H1 (cell line): ENCODE measurements around the gene RERE. TPM values are rescaled to one million over a fixed set of nuclear protein-coding genes. Genes with fewer than 3 reads are reported as not detected.

Experiments used
- CTCF ChIA-PET: fragments of 300-600 bp; sonication (Branson Sonifier 250); formaldehyde crosslinking; loops from one replicate; lab custom pipeline; 2021; ENCODE audit not compliant: partially characterized antibody; lab: Charles Lee
- POLR2A ChIA-PET: fragments of 300-600 bp; sonication (Branson Sonifier 250); formaldehyde crosslinking; loops from one replicate; lab custom pipeline; 2021; ENCODE audit warnings: inconsistent platforms; ENCODE audit not compliant: partially characterized antibody; lab: Charles Lee
- DNase-seq, 2 experiments: peaks; one replicate each; pipeline versions ENCODE4 v3.0.0 to v3.0.0-alpha.2; 2010 to 2022; ENCODE audit warnings: low spot score in 2 of 2, low read depth in 1 of 2, mixed read lengths in 1 of 2
- FAIRE-seq: peaks from 2 replicates; lab custom pipeline; 2011; peaks lifted over from hg19 to GRCh38; lab: Jason Lieb, UNC
- H2AFZ ChIP-seq: 2 replicates; pipeline ENCODE4 v1.8.1; 2012; ENCODE audit warnings: low read length, inconsistent platforms
- H2AK5ac ChIP-seq: 2 replicates; pipeline ENCODE4 v1.6.1; 2013; ENCODE audit warnings: low read depth, low read length
- H2BK120ac ChIP-seq: replicated peaks from 2 replicates; pipeline ENCODE3; 2013; ENCODE audit warnings: low read depth, low read length, inconsistent platforms
- H2BK12ac ChIP-seq: 2 replicates; pipeline ENCODE4 v1.6.1; 2013; ENCODE audit warnings: low read depth, low read length
- H2BK15ac ChIP-seq: 2 replicates; pipeline ENCODE4 v1.6.1; 2013; ENCODE audit warnings: low read length
- H2BK20ac ChIP-seq: 2 replicates; pipeline ENCODE4 v1.6.1; 2013; ENCODE audit warnings: low read length
- H2BK5ac ChIP-seq: 2 replicates; pipeline ENCODE4 v1.6.1; 2013; ENCODE audit warnings: low read depth, low read length
- H3K14ac ChIP-seq: 2 replicates; pipeline ENCODE4 v1.6.1; 2013; ENCODE audit warnings: inconsistent platforms; ENCODE audit not compliant: insufficient read length
- H3K18ac ChIP-seq: 2 replicates; pipeline ENCODE4 v1.6.1; 2013; ENCODE audit warnings: low read length; ENCODE audit errors: extremely low read depth
- H3K23ac ChIP-seq: 2 replicates; pipeline ENCODE4 v1.6.1; 2013; ENCODE audit warnings: inconsistent platforms; ENCODE audit not compliant: insufficient read length
- H3K23me2 ChIP-seq: 2 replicates; pipeline ENCODE4 v1.6.1; 2013; ENCODE audit warnings: low read depth, low read length
- H3K27ac ChIP-seq: 2 replicates; pipeline ENCODE4 v1.6.1; 2011; ENCODE audit warnings: low read depth, low read length, inconsistent platforms
- H3K27me3 ChIP-seq, 4 experiments: replicated peaks in 1 of 4; 1 replicate in 1 of 4; 2 replicates in 3 of 4; pipeline versions ENCODE4 v1.6.1 to v1.8.1; 2011 to 2013; ENCODE audit warnings: low read length in 3 of 4, mild to moderate bottlenecking in 3 of 4, inconsistent platforms in 2 of 4, mixed read lengths in 2 of 4, moderate library complexity in 1 of 4; ENCODE audit not compliant: control insufficient read depth in 3 of 4, insufficient read depth in 3 of 4; ENCODE audit errors: extremely low read depth in 1 of 4
- H3K36me3 ChIP-seq, 4 experiments: 2 replicates each; pipeline versions ENCODE4 v1.6.1 to v1.8.1; 2011 to 2013; ENCODE audit warnings: mild to moderate bottlenecking in 4 of 4, low read length in 3 of 4, moderate library complexity in 2 of 4, control low read depth in 1 of 4, inconsistent platforms in 1 of 4; ENCODE audit not compliant: insufficient read depth in 4 of 4, control insufficient read depth in 2 of 4
- H3K4ac ChIP-seq: replicated peaks from 2 replicates; pipeline ENCODE3; 2013; ENCODE audit warnings: low read length, low read depth, mixed read lengths, inconsistent platforms; ENCODE audit not compliant: insufficient read length
- H3K4me1 ChIP-seq, 4 experiments: replicated peaks in 1 of 4; 1 replicate in 1 of 4; 2 replicates in 3 of 4; pipeline versions ENCODE4 v1.6.1 to v1.8.1; 2011 to 2013; ENCODE audit warnings: low read length in 3 of 4, inconsistent platforms in 2 of 4, mixed read lengths in 1 of 4; ENCODE audit not compliant: insufficient read depth in 4 of 4, control insufficient read depth in 3 of 4
- H3K4me2 ChIP-seq, 2 experiments: 2 replicates each; pipeline versions ENCODE4 v1.6.1 to v1.8.1; 2011 to 2013; ENCODE audit warnings: low read depth in 2 of 2, low read length in 2 of 2, control low read depth in 1 of 2, inconsistent platforms in 1 of 2, mild to moderate bottlenecking in 1 of 2; ENCODE audit not compliant: insufficient read depth in 1 of 2
- H3K4me3 ChIP-seq, 4 experiments: fragments of 200-600, 300-600 bp in 1 of 4; sonication (generic), shearing (Covaris generic), sonication (Bioruptor Twin) in 1 of 4; 2 replicates each; pipeline versions ENCODE4 v1.5.1 to v1.8.1; 2011 to 2016; ENCODE audit warnings: low read length in 4 of 4, low read depth in 3 of 4, control low read depth in 2 of 4, inconsistent platforms in 2 of 4, mild to moderate bottlenecking in 2 of 4, mixed read lengths in 1 of 4, moderate library complexity in 1 of 4; ENCODE audit not compliant: insufficient read depth in 2 of 4; ENCODE audit errors: extremely low read depth in 1 of 4
- H3K56ac ChIP-seq: replicated peaks from 2 replicates; pipeline ENCODE3; 2013; ENCODE audit warnings: low read depth, mild to moderate bottlenecking, mixed read lengths, low read length, inconsistent platforms; ENCODE audit not compliant: insufficient read length
- H3K79me1 ChIP-seq: 2 replicates; pipeline ENCODE4 v1.6.1; 2013; ENCODE audit warnings: low read depth, low read length, control low read depth
- H3K79me2 ChIP-seq, 2 experiments: 2 replicates each; pipeline versions ENCODE4 v1.6.1 to v1.8.1; 2012 to 2013; ENCODE audit warnings: low read length in 2 of 2, mild to moderate bottlenecking in 2 of 2, inconsistent platforms in 1 of 2; ENCODE audit not compliant: insufficient read depth in 2 of 2, control insufficient read depth in 1 of 2
- H3K9ac ChIP-seq, 4 experiments: replicated peaks in 1 of 4; 1 replicate in 1 of 4; 2 replicates in 3 of 4; pipeline versions ENCODE4 v1.6.1 to v1.8.1; 2011 to 2013; ENCODE audit warnings: low read depth in 3 of 4, low read length in 3 of 4, control low read depth in 2 of 4, mild to moderate bottlenecking in 2 of 4, moderate library complexity in 2 of 4, inconsistent platforms in 1 of 4; ENCODE audit errors: extremely low read depth in 1 of 4
- H3K9me3 ChIP-seq, 2 experiments: 2 replicates each; pipeline versions ENCODE4 v1.6.1 to v1.8.1; 2012 to 2013; ENCODE audit warnings: mild to moderate bottlenecking in 2 of 2, moderate library complexity in 2 of 2, control low read depth in 1 of 2, inconsistent platforms in 1 of 2, low read depth in 1 of 2, low read length in 1 of 2, mixed read lengths in 1 of 2; ENCODE audit not compliant: insufficient read depth in 2 of 2
- H4K20me1 ChIP-seq, 2 experiments: replicated peaks in 1 of 2; 2 replicates each; pipeline versions ENCODE3 to v1.8.1; 2011 to 2013; ENCODE audit warnings: inconsistent platforms in 2 of 2, low read length in 2 of 2, mild to moderate bottlenecking in 1 of 2; ENCODE audit not compliant: insufficient read depth in 2 of 2, control insufficient read depth in 1 of 2
- H4K5ac ChIP-seq: 2 replicates; pipeline ENCODE4 v1.6.1; 2013; ENCODE audit warnings: low read length, low read depth, mixed read lengths, inconsistent platforms; ENCODE audit not compliant: insufficient read length
- H4K8ac ChIP-seq: 2 replicates; pipeline ENCODE4 v1.8.0; 2013; ENCODE audit warnings: mild to moderate bottlenecking, moderate library complexity, low read length, inconsistent platforms; ENCODE audit not compliant: insufficient read depth; ENCODE audit errors: extremely low read depth
- H4K91ac ChIP-seq: replicated peaks from 2 replicates; pipeline ENCODE3; 2013; ENCODE audit warnings: low read length, mixed read lengths, inconsistent platforms; ENCODE audit not compliant: insufficient read length
- TAF7 ChIP-seq: optimal IDR thresholded peaks from 2 replicates; pipeline ENCODE3; 2011; ENCODE audit warnings: low read depth, mild to moderate bottlenecking, inconsistent platforms, low read length, moderate library complexity, borderline replicate concordance
- WGBS, 2 experiments: shearing (Covaris generic) in 1 of 2; methylation state at CpG; one replicate each; pipeline versions ENCODE4 v1.1.6 to v1.1.7; 2013 to 2015; ENCODE audit warnings: low lambda C conversion rate in 2 of 2, mixed read lengths in 2 of 2, inconsistent platforms in 1 of 2, low coverage in 1 of 2, missing lambda C conversion rate in 1 of 2; ENCODE audit not compliant: insufficient replicate concordance in 2 of 2, insufficient coverage in 1 of 2, insufficient read length in 1 of 2; ENCODE audit errors: extremely low coverage in 1 of 2, missing lambda C conversion rate in 1 of 2; 5-methylcytosine and 5-hydroxymethylcytosine counted together
- polyA plus RNA-seq, 7 experiments: library from polyadenylated mRNA; depleted of rRNA in 3 of 7; stranded (reverse) in 5 of 7; unstranded in 2 of 7; fragments of >200 nt in 5 of 7; fragments of 200-250 nt in 2 of 7; gene quantifications; 1 replicate in 5 of 7; 2 replicates in 1 of 7; 4 replicates in 1 of 7; pipeline versions ENCODE4 v1.2.1 to v1.2.3, GENCODE V29; 2011 to 2013; ENCODE audit warnings: missing spikeins in 2 of 7, mixed read lengths in 2 of 7
- total RNA-seq: library from RNA; stranded (reverse); fragmentation: NEBNext Ultra II Directional; extraction: Animal tissue kit (Norgen Biotek cat#: 25700); gene quantifications from 2 replicates; pipeline ENCODE4 v1.2.1, GENCODE V29; 2021

RERE gene
- total and polyA plus RNA-seq, 2 of the 8 experiments (the other 6 are each of a cell fraction or from before 2014, with no cell fraction given): 15.3 to 142 TPM

DNA sequence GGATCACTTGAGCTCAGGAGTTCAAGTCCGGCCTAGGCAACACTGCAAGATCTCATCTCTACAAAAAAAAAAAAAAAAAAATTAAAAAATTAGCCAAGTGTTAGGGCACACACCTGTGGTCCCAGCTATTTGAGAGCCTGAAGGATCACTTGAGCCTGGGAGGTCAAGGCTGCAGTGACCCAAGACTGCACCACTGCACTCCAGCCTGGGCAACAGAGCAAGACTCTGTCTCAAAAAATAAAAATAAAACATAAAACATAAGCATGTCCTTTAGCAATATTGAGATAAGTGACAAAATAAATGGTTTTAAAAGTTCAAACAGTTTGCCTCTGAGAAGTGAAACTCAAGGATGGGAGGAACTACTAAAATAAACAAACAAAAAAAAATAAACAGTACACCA lies 101.2 kb downstream of the RERE start:
- Histone ChIP-seq H3K23ac (no peak overlapping the region), H3K18ac (no peak overlapping the region), H3K14ac (no peak overlapping the region), H3K27me3 (no peaks in the 10 kb centered on the region), H2AFZ (no peak overlapping the region), H4K5ac (no peak overlapping the region), H3K9me3 (no peaks in the 10 kb centered on the region), H2BK120ac (no peak overlapping the region), H4K8ac (no peak overlapping the region), H3K4me1 (peaks cover 0 to 20% (median 8%) of the 10 kb centered on the region in 4 experiments; a peak in 5 of 7 replicates), H3K4me3 (no peak overlapping the region), H2BK12ac (no peak overlapping the region), H2BK5ac (no peak overlapping the region), H3K36me3 (no peaks in the 10 kb centered on the region), H3K9ac (no peak overlapping the region), H3K23me2 (no peaks in the 10 kb centered on the region), H3K56ac (no peak overlapping the region), H4K20me1 (peaks cover 3 to 4% of the 10 kb centered on the region in 2 experiments), H3K27ac (no peak overlapping the region), H2BK15ac (no peak overlapping the region), H3K79me1 (no peaks in the 10 kb centered on the region), H4K91ac (no peak overlapping the region), H2BK20ac (no peak overlapping the region), H3K79me2 (peaks cover 0 to 83% of the 10 kb centered on the region in 2 experiments; a peak in 3 of 4 replicates), H3K4me2 (no peak overlapping the region), H2AK5ac (no peak overlapping the region), H3K4ac (no peak overlapping the region)
- POLR2A ChIA-PET: no interaction called here
- CTCF ChIA-PET: interaction anchor here (1.1 to 1.6 kb wide), 2 partner anchors 11 to 13 kb away, joined by 6 to 10 read pairs; no protein-coding TSS in a partner anchor
- FAIRE-seq (no peak), DNase-seq (no peak)
- WGBS, 2 experiments: 70% methylated on average over 1 of the region's 1 CpG; no CpG with 5 or more reads in 1 of the 2 experiments
- TF ChIP-seq TAF7: no peak
